Measurements from ENCODE around the gene CMTM3.

DNA sequence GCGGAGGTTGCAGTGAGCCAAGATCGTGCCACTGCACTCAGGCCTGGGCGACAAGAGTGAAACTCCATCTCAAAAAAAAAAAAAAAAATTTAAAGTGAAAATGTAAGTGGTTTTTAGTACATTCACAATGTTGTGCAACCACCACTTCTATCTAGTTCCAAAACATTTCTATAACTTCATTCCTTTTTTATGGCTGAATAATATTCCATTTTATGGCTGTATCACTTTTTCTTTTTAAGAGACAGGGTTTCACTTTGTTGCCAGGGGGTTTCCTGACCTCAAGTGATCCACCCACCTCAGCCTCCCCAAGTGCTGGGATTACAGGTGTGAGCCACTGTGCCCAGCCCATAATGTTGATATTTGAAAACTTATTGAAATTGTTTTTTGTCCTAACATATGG lies 11.7 kb upstream of the CMTM3 start:
- TF ChIP-seq, protein P1, sequence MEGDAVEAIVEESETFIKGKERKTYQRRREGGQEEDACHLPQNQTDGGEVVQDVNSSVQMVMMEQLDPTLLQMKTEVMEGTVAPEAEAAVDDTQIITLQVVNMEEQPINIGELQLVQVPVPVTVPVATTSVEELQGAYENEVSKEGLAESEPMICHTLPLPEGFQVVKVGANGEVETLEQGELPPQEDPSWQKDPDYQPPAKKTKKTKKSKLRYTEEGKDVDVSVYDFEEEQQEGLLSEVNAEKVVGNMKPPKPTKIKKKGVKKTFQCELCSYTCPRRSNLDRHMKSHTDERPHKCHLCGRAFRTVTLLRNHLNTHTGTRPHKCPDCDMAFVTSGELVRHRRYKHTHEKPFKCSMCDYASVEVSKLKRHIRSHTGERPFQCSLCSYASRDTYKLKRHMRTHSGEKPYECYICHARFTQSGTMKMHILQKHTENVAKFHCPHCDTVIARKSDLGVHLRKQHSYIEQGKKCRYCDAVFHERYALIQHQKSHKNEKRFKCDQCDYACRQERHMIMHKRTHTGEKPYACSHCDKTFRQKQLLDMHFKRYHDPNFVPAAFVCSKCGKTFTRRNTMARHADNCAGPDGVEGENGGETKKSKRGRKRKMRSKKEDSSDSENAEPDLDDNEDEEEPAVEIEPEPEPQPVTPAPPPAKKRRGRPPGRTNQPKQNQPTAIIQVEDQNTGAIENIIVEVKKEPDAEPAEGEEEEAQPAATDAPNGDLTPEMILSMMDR (IDR thresholded peaks at IDR 0.05 in 8 of 11, conservative IDR thresholded peaks at IDR 0.05 in 3 of 11) = no peak
- TF ChIP-seq POLR2A (IDR thresholded peaks at IDR 0.05) = no peak
